CD4-positive, alpha-beta T cell treated with Interleukin-6 for 4 hours (primary cell): ENCODE data around the gene TRAIP.
"Not testable (repeated sequence)": the region's sequence is repeated elsewhere in the genome, so short reads cannot be mapped to it uniquely, and the experiment has no call there.

Experiments used
- DNase-seq: peaks from one replicate; pipeline ENCODE4 v3.0.0-alpha.2; 2020; ENCODE audit warnings: mixed read lengths

The TRAIP gene

GRCh38 chr3:49872801-49873281 lies 16.5 kb upstream of the TRAIP start:
- peak; percentile 18 for DNase-seq

DNA sequence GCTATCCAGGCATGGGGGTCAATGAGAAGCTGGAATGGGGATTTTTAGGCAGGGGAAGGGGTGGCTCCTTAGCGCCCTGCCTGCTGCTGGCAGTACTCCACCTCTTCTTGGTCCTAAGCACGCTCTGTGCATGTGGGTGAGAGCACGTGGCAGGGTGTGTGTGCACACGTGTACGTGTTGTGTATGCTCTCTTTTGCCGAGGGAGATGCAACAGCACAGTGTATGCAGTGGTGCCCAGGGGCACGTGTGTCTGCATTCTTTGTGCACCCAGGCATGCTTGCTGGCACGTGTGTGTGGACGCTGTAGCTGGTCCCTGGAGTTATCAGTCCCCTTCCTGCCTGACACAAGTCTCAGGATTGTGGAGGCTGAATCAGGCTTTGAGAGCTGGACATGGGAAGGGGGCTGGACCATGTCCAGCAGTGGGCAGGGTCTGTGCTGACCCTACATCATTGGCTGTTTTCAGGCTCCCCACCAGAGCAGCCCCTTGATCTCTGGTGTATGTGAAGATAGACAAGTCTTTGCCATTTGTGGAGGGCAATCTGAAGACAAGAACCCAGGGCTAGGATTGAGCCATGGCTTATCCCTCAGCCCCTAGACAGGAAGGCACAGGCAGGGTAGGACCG lies 15.3 kb upstream of the TRAIP start:
- DNase-seq, result no peak

DNA sequence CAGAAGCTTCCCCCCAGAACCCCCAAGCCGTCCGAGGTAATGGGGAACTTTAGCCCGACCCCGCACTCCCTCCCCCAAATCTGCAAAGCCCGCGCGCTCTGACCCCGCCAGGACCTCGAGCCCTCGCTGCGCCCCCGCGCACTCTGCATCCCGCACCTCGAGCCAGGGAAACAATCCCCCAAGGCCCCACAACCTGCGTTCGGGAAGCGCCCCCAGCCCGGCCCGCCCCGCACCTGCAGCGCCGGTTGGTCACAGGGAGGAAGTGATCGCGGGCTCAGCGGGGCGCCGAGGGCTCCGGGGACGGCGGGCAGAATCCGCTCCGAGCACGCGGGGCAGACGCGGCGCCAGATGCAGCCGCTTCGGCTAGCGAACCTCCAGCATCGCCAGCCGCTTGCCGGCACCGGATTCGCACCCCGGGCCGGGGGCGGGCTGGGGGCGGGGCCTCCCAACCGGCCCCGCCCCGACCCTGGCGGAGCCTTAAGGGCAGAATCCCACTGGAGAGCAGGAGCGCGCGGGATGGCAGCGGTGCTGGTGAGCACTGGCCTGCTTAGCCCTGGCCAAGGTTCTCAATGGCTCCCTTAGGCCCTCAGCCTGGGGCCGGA lies 13.3 kb upstream of the TRAIP start, which contains the start of gene CAMKV:
Gene CAMKV (minus strand): TSS at position 382 of the 602 bp plus-strand sequence. CDS start 7,518 bp downstream, outside the sequence.
- DNase-seq, result peak; percentile 35

DNA sequence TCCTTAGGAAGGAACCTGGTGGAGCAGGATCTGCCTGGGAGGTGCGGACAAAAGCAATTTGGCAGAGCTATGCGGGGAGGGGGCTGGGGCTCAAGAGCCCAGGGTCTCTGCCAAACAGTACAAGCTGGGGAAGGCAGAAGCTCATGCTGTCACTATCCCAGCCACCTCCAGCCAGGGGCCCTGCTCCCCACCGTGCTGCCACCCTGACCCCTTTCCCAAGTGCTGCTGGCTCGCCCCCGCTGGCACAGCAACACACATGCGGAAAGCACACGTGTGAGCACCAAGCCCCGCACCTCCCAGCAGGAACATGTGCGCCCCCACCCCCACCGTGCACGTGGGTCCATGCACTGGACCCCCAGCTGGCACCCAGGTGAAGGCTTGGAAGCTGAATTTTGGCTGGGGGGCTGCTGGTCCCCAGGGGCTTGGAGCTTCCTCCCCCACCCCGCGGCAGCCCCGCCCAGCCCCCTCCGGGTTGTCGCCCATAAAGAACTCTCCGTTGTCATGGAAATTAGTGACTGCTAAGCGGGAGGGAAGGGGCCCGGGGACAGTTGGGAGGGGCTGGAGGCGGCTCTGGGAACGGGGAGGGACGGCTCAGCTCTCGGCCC lies 12.6 kb upstream of the TRAIP start:
- DNase-seq, result no peak

GRCh38 chr3:49867871-49868321 lies 11.5 kb upstream of the TRAIP start:
- no peak for DNase-seq

DNA sequence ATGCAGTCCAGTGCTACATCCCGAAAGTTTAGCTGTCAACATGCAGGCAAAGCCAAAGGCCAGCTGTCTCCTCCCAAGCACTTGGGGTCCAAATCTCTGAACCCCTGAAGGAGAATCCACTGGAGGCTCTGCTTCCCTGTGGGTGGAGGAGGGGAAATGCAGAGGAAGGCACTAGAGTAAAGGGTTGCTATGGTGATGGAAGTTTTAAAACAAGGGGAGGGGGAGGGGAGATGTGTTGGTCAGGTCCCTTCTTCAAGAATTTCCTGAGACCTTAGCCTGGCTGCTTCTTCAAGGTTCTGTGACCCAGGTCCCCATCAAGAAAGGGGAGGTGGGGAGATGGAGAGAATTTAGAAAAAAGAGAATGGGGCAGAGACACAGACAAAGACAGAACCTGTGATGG lies 11.0 kb upstream of the TRAIP start:
- DNase-seq, result no peak

DNA sequence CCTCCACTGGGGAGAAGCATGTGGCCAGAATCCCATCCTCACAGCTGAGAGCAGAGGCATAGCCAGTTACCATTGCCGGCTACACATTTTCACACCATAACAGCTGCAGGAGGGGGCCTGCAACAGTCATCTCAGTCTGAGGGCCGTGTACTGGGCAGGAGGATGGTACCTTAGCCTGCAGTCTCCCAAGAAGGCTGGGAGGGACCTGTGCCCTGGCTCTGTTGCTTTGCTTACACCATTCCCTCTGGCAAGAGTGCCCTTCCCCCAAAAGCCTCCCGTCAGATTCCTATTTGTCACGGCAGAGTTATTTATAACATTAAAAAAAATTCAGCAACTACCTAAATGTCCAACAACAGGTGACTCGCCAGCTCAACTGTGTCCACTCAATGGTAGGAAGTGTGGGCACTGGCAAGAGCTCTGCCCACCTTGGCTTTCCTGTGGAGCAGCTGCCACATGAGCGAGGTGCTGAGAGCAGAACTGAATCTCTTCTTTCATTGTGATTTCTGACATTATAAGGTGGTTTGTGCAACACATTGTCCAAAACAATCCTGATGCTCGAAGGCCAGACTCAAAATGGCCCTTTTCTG lies 8.9 kb upstream of the TRAIP start:
- DNase-seq, result no peak

DNA sequence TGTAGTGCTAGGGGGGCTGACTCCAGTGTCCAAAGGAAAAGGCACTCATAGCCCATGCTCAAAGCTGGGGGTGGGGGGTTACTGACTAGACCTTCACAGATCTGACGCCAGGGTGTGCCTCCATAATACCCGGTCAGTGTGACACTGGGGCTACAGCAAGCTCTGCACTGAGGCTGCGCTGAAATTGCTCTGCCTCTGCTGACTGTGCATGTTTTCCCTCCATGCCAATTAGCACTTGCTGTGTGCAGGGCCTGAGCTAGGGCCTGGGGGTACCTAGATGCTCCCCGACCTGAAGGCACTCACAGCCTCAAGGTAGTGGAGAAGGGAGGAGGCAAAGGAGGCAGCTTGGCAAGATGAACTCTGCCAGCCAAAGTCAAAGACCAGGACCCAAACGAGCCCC lies 8.1 kb upstream of the TRAIP start:
- DNase-seq, result no peak

GRCh38 chr3:49859576-49860305 lies 3.4 kb upstream of the TRAIP start:
- no peak for DNase-seq

- no peak for DNase-seq
These were observed 702 bp downstream of the TRAIP start for GRCh38 chr3:49855662-49856061.

DNA sequence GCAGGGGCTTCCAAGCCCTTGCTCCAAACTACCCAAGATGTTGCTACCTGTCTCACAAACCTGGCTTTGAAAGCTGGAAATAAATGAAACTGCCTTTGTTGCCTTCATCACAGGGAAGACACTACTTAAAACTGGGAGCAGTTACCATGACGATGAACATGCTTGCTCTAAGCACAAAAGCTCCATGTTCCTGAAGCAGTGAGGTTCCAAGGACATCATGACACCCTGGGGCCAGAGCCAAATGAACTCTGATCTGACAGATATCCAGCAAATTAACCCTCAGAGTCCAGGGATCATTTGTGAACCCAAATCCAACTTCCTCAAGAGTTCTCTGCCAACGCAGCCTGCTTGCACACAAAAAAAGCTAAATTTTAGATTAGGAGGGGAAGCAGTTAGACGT lies 10.7 kb downstream of the TRAIP start:
- no peak for DNase-seq

GRCh38 chr3:49844464-49845183 lies 11.7 kb downstream of the TRAIP start:
- DNase-seq, result no peak

DNA sequence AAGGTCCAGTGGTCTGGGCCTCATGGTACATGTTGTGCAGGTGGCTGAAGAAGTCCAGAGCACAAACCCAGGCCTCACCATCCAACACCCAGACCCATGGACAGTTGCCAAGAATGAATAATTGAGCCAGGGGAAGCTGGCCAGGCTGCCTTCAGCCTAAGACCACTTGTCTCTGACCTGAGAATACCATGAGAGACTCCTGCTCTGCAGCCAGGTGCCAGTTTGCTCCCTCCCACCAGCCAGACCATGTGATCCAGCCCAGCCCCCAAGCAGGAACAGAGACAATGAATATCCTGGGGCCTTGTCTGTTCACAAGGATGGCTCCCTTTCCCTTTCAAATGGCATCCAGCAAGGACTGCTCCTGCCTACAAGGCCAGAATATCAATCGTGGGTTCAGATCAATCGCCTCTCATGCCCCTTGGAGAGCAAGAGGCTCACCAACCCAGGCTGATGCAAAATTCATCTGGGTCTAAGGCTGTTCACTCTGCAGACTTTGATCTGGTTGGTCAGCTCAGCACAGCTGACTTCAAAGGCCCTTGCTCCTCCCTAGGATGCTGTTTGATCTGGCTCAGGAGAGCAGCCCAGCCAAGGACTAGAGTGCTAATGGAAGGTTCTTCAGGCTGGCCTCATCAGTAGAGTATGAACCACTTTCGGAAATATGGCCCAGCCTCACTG lies 13.4 kb downstream of the TRAIP start:
- DNase-seq, result no peak

- DNase-seq, result no peak
These were observed 14.6 kb downstream of the TRAIP start for GRCh38 chr3:49841806-49842205.

- peak; percentile 12 for DNase-seq
These were observed 15.2 kb downstream of the TRAIP start for GRCh38 chr3:49841126-49841696.

DNA sequence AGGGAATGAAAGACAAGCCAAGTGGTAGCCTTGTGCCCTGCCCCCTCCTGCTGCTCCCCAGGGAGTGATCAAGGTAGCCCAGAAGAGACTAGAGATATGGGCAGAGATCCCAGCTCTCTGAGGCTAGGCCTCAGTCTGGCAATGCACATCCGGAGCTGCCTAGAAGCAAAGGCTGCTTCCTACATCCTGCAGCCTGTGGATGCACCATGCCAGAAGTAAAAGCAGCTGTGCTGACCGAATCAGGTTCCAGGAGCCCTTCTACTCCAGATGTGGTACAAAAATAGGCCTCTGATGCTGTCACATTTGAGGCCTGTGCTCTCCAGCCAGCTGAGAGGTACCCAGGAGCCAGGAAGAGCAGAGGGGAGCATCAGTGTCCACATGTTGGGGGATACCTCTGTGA lies 16.0 kb downstream of the TRAIP start:
- no peak for DNase-seq

GRCh38 chr3:49839193-49839809 lies 17.1 kb downstream of the TRAIP start:
- DNase-seq, result peak; percentile 87

- DNase-seq, result no peak
These were observed 25.0 kb downstream of the TRAIP start for GRCh38 chr3:49831341-49831740.

- no peak for DNase-seq
These were observed 30.3 kb downstream of the TRAIP start for GRCh38 chr3:49826016-49826415.

GRCh38 chr3:49823131-49823530 lies 33.2 kb downstream of the TRAIP start:
- DNase-seq, result not testable (repeated sequence)
